ENCODE data around the gene ABI3BP.

DNA sequence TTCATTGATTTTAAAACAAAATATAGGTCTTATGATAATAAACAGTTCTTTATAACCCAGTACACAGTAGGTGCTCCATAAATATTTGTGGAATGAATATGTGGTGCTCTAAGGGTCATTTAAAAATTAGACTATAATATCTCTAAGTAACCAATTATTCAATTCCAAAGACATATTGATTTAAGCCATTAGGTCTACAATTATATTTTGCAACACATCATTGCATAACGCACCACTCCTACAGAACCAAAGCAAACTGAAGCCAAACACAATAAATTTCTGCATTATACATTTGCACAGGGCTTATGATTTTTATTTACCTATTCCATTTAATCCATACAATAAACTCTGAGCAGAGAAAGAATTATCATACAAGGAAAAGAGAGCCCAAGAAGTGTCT is 104.3 kb downstream of the ABI3BP start:
- TF ChIP-seq, protein P1, sequence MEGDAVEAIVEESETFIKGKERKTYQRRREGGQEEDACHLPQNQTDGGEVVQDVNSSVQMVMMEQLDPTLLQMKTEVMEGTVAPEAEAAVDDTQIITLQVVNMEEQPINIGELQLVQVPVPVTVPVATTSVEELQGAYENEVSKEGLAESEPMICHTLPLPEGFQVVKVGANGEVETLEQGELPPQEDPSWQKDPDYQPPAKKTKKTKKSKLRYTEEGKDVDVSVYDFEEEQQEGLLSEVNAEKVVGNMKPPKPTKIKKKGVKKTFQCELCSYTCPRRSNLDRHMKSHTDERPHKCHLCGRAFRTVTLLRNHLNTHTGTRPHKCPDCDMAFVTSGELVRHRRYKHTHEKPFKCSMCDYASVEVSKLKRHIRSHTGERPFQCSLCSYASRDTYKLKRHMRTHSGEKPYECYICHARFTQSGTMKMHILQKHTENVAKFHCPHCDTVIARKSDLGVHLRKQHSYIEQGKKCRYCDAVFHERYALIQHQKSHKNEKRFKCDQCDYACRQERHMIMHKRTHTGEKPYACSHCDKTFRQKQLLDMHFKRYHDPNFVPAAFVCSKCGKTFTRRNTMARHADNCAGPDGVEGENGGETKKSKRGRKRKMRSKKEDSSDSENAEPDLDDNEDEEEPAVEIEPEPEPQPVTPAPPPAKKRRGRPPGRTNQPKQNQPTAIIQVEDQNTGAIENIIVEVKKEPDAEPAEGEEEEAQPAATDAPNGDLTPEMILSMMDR (IDR thresholded peaks at IDR 0.05 in 2 of 3, conservative IDR thresholded peaks at IDR 0.05 in 1 of 3; ENCODE audit: borderline replicate concordance in 1 of 3, insufficient read depth in 1 of 3, low read depth in 2 of 3, low read length in 2 of 3): no peak
- TF ChIP-seq EGR1 (IDR thresholded peaks at IDR 0.05; ENCODE audit: low read depth): no peak
- no peak for TF ChIP-seq POLR2A (IDR thresholded peaks at IDR 0.05; ENCODE audit: borderline replicate concordance, extremely low read depth, insufficient read depth, insufficient read length)
- TF ChIP-seq, protein P2, sequence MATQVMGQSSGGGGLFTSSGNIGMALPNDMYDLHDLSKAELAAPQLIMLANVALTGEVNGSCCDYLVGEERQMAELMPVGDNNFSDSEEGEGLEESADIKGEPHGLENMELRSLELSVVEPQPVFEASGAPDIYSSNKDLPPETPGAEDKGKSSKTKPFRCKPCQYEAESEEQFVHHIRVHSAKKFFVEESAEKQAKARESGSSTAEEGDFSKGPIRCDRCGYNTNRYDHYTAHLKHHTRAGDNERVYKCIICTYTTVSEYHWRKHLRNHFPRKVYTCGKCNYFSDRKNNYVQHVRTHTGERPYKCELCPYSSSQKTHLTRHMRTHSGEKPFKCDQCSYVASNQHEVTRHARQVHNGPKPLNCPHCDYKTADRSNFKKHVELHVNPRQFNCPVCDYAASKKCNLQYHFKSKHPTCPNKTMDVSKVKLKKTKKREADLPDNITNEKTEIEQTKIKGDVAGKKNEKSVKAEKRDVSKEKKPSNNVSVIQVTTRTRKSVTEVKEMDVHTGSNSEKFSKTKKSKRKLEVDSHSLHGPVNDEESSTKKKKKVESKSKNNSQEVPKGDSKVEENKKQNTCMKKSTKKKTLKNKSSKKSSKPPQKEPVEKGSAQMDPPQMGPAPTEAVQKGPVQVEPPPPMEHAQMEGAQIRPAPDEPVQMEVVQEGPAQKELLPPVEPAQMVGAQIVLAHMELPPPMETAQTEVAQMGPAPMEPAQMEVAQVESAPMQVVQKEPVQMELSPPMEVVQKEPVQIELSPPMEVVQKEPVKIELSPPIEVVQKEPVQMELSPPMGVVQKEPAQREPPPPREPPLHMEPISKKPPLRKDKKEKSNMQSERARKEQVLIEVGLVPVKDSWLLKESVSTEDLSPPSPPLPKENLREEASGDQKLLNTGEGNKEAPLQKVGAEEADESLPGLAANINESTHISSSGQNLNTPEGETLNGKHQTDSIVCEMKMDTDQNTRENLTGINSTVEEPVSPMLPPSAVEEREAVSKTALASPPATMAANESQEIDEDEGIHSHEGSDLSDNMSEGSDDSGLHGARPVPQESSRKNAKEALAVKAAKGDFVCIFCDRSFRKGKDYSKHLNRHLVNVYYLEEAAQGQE (IDR thresholded peaks at IDR 0.05; ENCODE audit: low read depth): no peak
- TF ChIP-seq FOSL1 (IDR thresholded peaks at IDR 0.05; ENCODE audit: low read depth): no peak
- TF ChIP-seq ATF3 (IDR thresholded peaks at IDR 0.05): no peak
- no peak for TF ChIP-seq EZH2phosphoT487 (IDR thresholded peaks at IDR 0.05; ENCODE audit: borderline replicate concordance)
- TF ChIP-seq CEBPB (IDR thresholded peaks at IDR 0.05; ENCODE audit: low read depth): no peak
- TF ChIP-seq MAX (IDR thresholded peaks at IDR 0.05): no peak
